MCF 10A (cell line): ENCODE results near the gene VAV3. TPM values are rescaled to one million over a fixed set of nuclear protein-coding genes. Genes with fewer than 3 reads are reported as not detected.

Experiments
- BruUV-seq: library from RNA; stranded (reverse); fragments of 400-500 nt; replicated peaks from 2 replicates; lab custom pipeline; 2021; lab: Mats Ljungman, UMichigan
- CTCF ChIA-PET: fragments of 300-600 bp; sonication (Branson Sonifier 250); formaldehyde crosslinking; extraction: SDS; loops from one replicate; lab custom pipeline; 2021; ENCODE audit warnings: antibody characterized with exemption, inconsistent platforms; lab: Yijun Ruan, JAX
- POLR2A ChIA-PET: fragments of 300-600, 350-650 bp; sonication (Branson Sonifier 250); formaldehyde crosslinking; extraction: SDS; loops from one replicate; lab custom pipeline; 2020; ENCODE audit warnings: antibody characterized with exemption, inconsistent platforms; lab: Yijun Ruan, JAX
- DNase-seq: peaks from one replicate; pipeline ENCODE4 v3.0.0-alpha.2; 2018; ENCODE audit not compliant: unreplicated experiment
- H3K27ac Mint-ChIP-seq: one replicate; pipeline ENCODE4 v1.8.0; 2022; ENCODE audit warnings: mild to moderate bottlenecking, low read depth, mixed read lengths; ENCODE audit not compliant: unreplicated experiment
- H3K27me3 Mint-ChIP-seq: one replicate; pipeline ENCODE4 v1.8.0; 2022; ENCODE audit warnings: mixed read lengths; ENCODE audit not compliant: insufficient read depth, unreplicated experiment
- H3K36me3 Mint-ChIP-seq: one replicate; pipeline ENCODE4 v1.8.0; 2022; ENCODE audit warnings: mild to moderate bottlenecking, moderate library complexity, mixed read lengths; ENCODE audit not compliant: insufficient read depth, unreplicated experiment
- H3K4me1 Mint-ChIP-seq: one replicate; pipeline ENCODE4 v1.8.0; 2022; ENCODE audit warnings: mixed read lengths; ENCODE audit not compliant: insufficient read depth, unreplicated experiment
- H3K4me3 Mint-ChIP-seq: one replicate; pipeline ENCODE4 v1.8.0; 2022; ENCODE audit warnings: mild to moderate bottlenecking, moderate library complexity, mixed read lengths; ENCODE audit not compliant: unreplicated experiment
- H3K9me3 Mint-ChIP-seq: one replicate; pipeline ENCODE4 v1.8.0; 2022; ENCODE audit warnings: mixed read lengths; ENCODE audit not compliant: unreplicated experiment
- intact Hi-C: fragments of 100-400 bp; cut with micrococcal nuclease; formaldehyde crosslinking; loops from 2 replicates; pipeline ENCODE4 v1.14.1; 2022
- total RNA-seq: library from RNA; stranded (reverse); gene quantifications from 2 replicates; pipeline ENCODE4 v1.2.3, GENCODE V29; 2022
- TF ChIP-seq, protein P1 (sequence below): fragments of 200-600 bp; IDR thresholded peaks from one replicate; pipeline ENCODE4 v1.8.0; 2022; ENCODE audit warnings: antibody characterized with exemption, mild to moderate bottlenecking; ENCODE audit not compliant: unreplicated experiment

The VAV3 gene
- total RNA-seq, 1 experiment from 2014 or later, result 2.0 TPM

- Mint-ChIP-seq H3K36me3 (no peaks in the 10 kb centered on the region), H3K27ac (no peak overlapping the region), H3K4me3 (no peak overlapping the region), H3K9me3 (no peaks in the 10 kb centered on the region), H3K4me1 (peaks cover 13% of the 10 kb centered on the region), H3K27me3 (peaks cover 10% of the 10 kb centered on the region)
- TF ChIP-seq, protein P1, sequence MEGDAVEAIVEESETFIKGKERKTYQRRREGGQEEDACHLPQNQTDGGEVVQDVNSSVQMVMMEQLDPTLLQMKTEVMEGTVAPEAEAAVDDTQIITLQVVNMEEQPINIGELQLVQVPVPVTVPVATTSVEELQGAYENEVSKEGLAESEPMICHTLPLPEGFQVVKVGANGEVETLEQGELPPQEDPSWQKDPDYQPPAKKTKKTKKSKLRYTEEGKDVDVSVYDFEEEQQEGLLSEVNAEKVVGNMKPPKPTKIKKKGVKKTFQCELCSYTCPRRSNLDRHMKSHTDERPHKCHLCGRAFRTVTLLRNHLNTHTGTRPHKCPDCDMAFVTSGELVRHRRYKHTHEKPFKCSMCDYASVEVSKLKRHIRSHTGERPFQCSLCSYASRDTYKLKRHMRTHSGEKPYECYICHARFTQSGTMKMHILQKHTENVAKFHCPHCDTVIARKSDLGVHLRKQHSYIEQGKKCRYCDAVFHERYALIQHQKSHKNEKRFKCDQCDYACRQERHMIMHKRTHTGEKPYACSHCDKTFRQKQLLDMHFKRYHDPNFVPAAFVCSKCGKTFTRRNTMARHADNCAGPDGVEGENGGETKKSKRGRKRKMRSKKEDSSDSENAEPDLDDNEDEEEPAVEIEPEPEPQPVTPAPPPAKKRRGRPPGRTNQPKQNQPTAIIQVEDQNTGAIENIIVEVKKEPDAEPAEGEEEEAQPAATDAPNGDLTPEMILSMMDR, result no peak
- ChIA-PET CTCF (interaction anchor here (0.7 to 0.9 kb wide), 3 partner anchors 17 to 1631 kb away, joined by 3 read pairs; no protein-coding TSS in a partner anchor), POLR2A (interaction anchor here (1.0 to 1.5 kb wide), 2 partner anchors 18 to 27 kb away, joined by 3 to 8 read pairs; no protein-coding TSS in a partner anchor)
- intact Hi-C loops, result loop anchor here (10.0 kb wide), 1 partner anchor 158 kb away; no protein-coding TSS in a partner anchor
- BruUV-seq, result no TSS peak
- no peak for DNase-seq
Measured at GRCh38 chr1:107966550-107966949, 1.6 kb upstream of the VAV3 start.

DNA sequence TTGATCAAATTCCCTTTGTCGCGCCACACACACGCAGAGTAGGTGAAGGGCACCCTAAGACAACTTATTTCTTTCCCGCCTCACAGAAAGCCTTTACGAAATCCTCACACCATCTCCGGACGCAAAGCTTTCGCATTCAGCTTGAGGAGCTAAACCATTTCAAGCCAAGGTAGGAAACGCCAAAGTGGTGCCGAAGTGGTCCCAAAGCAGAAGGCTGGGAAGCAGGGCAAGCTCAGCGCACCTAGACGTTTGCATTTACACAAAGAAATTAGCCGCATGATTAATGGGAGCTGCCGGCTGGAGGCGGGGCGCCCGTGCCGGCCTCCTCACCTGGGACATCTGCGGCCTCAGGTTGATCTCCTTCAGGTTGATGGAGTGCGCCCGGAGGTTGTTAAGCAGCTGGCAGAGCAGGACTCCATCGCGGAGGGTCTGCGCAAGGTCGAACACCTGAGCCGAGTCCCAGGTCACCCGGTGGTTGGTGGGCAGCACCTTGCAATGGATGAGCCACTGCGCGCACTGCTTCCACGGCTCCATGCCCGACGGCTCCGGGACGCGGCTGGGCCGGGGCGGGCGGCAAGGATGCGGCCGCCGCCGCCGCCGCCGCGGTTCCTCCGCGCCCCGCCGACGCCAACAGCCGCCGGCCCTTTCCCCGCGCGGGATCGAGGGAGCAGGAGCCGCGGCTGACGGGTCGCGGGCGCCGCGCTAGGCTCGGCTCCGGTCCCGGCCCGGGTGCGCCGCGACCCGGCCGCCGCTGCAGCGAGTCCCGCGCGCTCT is 457 bp downstream of the VAV3 start:
- Mint-ChIP-seq H3K4me3 (peak overlapping the region; percentile 64), H3K9me3 (no peaks in the 10 kb centered on the region), H3K4me1 (peaks cover 13% of the 10 kb centered on the region), H3K27ac (no peak overlapping the region), H3K36me3 (no peaks in the 10 kb centered on the region), H3K27me3 (peaks cover 10% of the 10 kb centered on the region)
- TF ChIP-seq, protein P1, result no peak
- DNase-seq, result peak; percentile 15
- intact Hi-C loops, result loop anchor here (10.0 kb wide), 1 partner anchor 160 kb away; no protein-coding TSS in a partner anchor
- POLR2A ChIA-PET, result interaction anchor here (0.5 to 1.2 kb wide), 3 partner anchors 13 to 183 kb away, joined by 3 to 4 read pairs (median 3); no protein-coding TSS in a partner anchor
- BruUV-seq, result no TSS peak
- CTCF ChIA-PET, result interaction anchor here (0.6 to 2.0 kb wide), 3 partner anchors 16 to 182 kb away, joined by 3 to 8 read pairs (median 3); no protein-coding TSS in a partner anchor

DNA sequence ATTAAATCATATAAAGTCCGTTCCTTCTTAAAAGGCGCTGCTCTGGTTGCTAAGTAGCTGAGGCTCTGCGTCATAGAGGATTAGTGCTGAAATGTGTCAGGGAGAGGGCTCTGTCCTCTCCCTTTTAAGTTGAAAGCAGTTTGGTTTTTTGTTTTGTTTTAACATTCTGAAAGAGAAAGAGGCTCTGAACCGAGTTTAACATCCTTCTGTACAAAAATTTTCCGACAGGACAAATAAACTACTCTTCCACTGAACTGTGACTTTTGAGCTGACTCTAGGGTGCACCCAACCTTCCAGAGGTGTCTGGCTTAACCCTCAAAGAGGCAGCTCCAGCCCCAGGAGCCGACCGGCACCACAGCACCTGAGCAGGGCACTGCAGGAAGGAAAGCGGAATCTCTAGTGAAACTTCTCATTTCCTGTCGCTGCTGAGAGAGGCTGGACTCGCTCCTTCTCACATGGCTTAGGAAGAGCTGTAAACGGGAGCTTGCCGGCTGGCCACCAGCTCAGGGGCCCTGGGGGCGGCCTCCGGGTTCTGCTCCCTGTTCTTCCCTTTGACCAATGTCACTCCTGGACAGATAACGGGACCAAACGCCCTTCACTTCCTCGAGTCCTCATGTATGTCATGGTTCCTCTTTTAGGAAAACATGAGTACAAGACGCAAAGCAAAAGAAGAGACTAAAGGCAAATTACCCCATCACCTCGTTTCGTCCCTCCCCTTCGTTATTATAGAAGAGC is 1.2 kb downstream of the VAV3 start:
- Mint-ChIP-seq H3K27me3 (peaks cover 10% of the 10 kb centered on the region), H3K4me3 (peak overlapping the region; percentile 64), H3K36me3 (no peaks in the 10 kb centered on the region), H3K27ac (no peak overlapping the region), H3K4me1 (peaks cover 13% of the 10 kb centered on the region), H3K9me3 (no peaks in the 10 kb centered on the region)
- TF ChIP-seq, protein P1, result no peak
- CTCF ChIA-PET, result interaction anchor here (0.6 to 2.0 kb wide), 5 partner anchors 16 to 1601 kb away, joined by 3 to 8 read pairs (median 3); no protein-coding TSS in a partner anchor
- POLR2A ChIA-PET, result interaction anchor here (0.5 to 1.2 kb wide), 3 partner anchors 12 to 183 kb away, joined by 3 to 4 read pairs (median 3); no protein-coding TSS in a partner anchor
- no TSS peak for BruUV-seq
- no peak for DNase-seq
- intact Hi-C loops, result loop anchor here (10.0 kb wide), 1 partner anchor 161 kb away; no protein-coding TSS in a partner anchor
